Measurements from ENCODE around the gene CTRL. TPM values are rescaled to one million over a fixed set of nuclear protein-coding genes. Genes with fewer than 3 reads are reported as not detected.

The CTRL gene
- total and polyA plus RNA-seq, 4 donors: 0.09 to 5.0 (median 0.30) TPM

- Histone ChIP-seq H3K4me1 (ENCODE audit: control insufficient read depth in 4 of 4, insufficient read depth in 4 of 4, low read length in 3 of 4) (no peaks in the 10 kb centered on the region), H3K27me3 (ENCODE audit: control insufficient read depth in 4 of 4, insufficient read depth in 4 of 4, low read length in 3 of 4) (no peaks in the 10 kb centered on the region), H3K4me3 (ENCODE audit: low read depth in 1 of 3, low read length in 3 of 3) (no peak overlapping the region), H3K9me3 (ENCODE audit: control insufficient read depth in 4 of 4, low read length in 3 of 4) (no peaks in the 10 kb centered on the region), H3K9ac (ENCODE audit: low read depth in 1 of 2, low read length in 2 of 2) (no peak overlapping the region), H3K36me3 (ENCODE audit: control insufficient read depth in 4 of 4, insufficient read depth in 3 of 4, low read depth in 1 of 4, low read length in 3 of 4) (no peaks in the 10 kb centered on the region), H3K27ac (ENCODE audit: low read depth in 1 of 2, low read length in 2 of 2) (no peak overlapping the region)
- DNase-seq (ENCODE audit: low spot score): no peak
- 99% methylated on average over 2 of the region's 2 CpGs for WGBS
- TF ChIP-seq SP1 (IDR thresholded peaks at IDR 0.05) (no peak), ZBTB33 (IDR thresholded peaks at IDR 0.05) (no peak), RAD21 (IDR thresholded peaks at IDR 0.05) (no peak), EGR1 (IDR thresholded peaks at IDR 0.05; ENCODE audit: low read depth in 2 of 2) (no peak), TAF1 (conservative IDR thresholded peaks at IDR 0.05) (no peak), HNF4A (conservative IDR thresholded peaks at IDR 0.05) (no peak), JUND (IDR thresholded peaks at IDR 0.05) (no peak), RXRA (IDR thresholded peaks at IDR 0.05) (no peak), FOXA2 (IDR thresholded peaks at IDR 0.05) (no peak), FOXA1 (IDR thresholded peaks at IDR 0.05) (no peak), HNF4G (IDR thresholded peaks at IDR 0.05) (no peak), NR2F2 (IDR thresholded peaks at IDR 0.05) (no peak), YY1 (IDR thresholded peaks at IDR 0.05) (no peak), REST (IDR thresholded peaks at IDR 0.05) (no peak), GABPA (IDR thresholded peaks at IDR 0.05 in 1 of 2, conservative IDR thresholded peaks at IDR 0.05 in 1 of 2) (no peak)
- TF ChIP-seq, protein P1, sequence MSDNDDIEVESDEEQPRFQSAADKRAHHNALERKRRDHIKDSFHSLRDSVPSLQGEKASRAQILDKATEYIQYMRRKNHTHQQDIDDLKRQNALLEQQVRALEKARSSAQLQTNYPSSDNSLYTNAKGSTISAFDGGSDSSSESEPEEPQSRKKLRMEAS (IDR thresholded peaks at IDR 0.05): no peak
- TF ChIP-seq, protein P2, sequence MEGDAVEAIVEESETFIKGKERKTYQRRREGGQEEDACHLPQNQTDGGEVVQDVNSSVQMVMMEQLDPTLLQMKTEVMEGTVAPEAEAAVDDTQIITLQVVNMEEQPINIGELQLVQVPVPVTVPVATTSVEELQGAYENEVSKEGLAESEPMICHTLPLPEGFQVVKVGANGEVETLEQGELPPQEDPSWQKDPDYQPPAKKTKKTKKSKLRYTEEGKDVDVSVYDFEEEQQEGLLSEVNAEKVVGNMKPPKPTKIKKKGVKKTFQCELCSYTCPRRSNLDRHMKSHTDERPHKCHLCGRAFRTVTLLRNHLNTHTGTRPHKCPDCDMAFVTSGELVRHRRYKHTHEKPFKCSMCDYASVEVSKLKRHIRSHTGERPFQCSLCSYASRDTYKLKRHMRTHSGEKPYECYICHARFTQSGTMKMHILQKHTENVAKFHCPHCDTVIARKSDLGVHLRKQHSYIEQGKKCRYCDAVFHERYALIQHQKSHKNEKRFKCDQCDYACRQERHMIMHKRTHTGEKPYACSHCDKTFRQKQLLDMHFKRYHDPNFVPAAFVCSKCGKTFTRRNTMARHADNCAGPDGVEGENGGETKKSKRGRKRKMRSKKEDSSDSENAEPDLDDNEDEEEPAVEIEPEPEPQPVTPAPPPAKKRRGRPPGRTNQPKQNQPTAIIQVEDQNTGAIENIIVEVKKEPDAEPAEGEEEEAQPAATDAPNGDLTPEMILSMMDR (IDR thresholded peaks at IDR 0.05; ENCODE audit: low read depth, low read length, missing input control): no peak
- TF ChIP-seq, protein P3, sequence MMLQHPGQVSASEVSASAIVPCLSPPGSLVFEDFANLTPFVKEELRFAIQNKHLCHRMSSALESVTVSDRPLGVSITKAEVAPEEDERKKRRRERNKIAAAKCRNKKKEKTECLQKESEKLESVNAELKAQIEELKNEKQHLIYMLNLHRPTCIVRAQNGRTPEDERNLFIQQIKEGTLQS (IDR thresholded peaks at IDR 0.05): no peak
These were observed 44.5 kb upstream of the CTRL start for GRCh38 chr16:67976205-67976604.
